ENCODE data around the gene MAGEA3.
"Not testable (repeated sequence)": the region's sequence is repeated elsewhere in the genome, so short reads cannot be mapped to it uniquely, and the experiment has no call there.

MAGEA3 gene

GRCh38 chrX:152713195-152713594 lies 14.6 kb downstream of the MAGEA3 start:
- H3K27me3 Mint-ChIP-seq; ATAC-seq (replicated peaks; ENCODE audit: extremely low read depth, poor library complexity, severe bottlenecking); DNase-seq (ENCODE audit: low spot score in 2 of 2); H3K4me1 Mint-ChIP-seq; H3K9me3 Mint-ChIP-seq; H3K36me3 Mint-ChIP-seq (ENCODE audit: insufficient read depth); H3K4me3 Mint-ChIP-seq; H3K27ac Mint-ChIP-seq (ENCODE audit: low read depth): not testable (repeated sequence)

GRCh38 chrX:152713815-152714787 lies 15.5 kb downstream of the MAGEA3 start, which contains the start of gene MAGEA2B:
Gene MAGEA2B, plus strand, starts transcription at chrX:152714628. Its CDS starts 2,479 bp downstream, at chrX:152717107.
- H3K9me3 Mint-ChIP-seq; H3K36me3 Mint-ChIP-seq (ENCODE audit: insufficient read depth); H3K4me3 Mint-ChIP-seq; H3K4me1 Mint-ChIP-seq; DNase-seq (ENCODE audit: low spot score in 2 of 2); ATAC-seq (replicated peaks; ENCODE audit: extremely low read depth, poor library complexity, severe bottlenecking); H3K27ac Mint-ChIP-seq (ENCODE audit: low read depth); H3K27me3 Mint-ChIP-seq: not testable (repeated sequence)

GRCh38 chrX:152725409-152725808 lies 26.8 kb downstream of the MAGEA3 start:
- Mint-ChIP-seq H3K27me3 (peaks cover 13% of the 10 kb centered on the region), H3K4me3 (no peak overlapping the region), H3K36me3 (ENCODE audit: insufficient read depth) (no peaks in the 10 kb centered on the region), H3K9me3 (no peaks in the 10 kb centered on the region), H3K4me1 (no peaks in the 10 kb centered on the region), H3K27ac (ENCODE audit: low read depth) (no peak overlapping the region)
- ATAC-seq (replicated peaks; ENCODE audit: extremely low read depth, poor library complexity, severe bottlenecking): no peak
- no peak for DNase-seq (ENCODE audit: low spot score in 2 of 2)

GRCh38 chrX:152733261-152733975 lies 34.8 kb downstream of the MAGEA3 start, which contains the start of the genes CSAG1 and MAGEA12:
Gene CSAG1, minus strand, starts transcription at chrX:152733721. Its CDS starts 1,261 bp downstream, at chrX:152732460.
Gene MAGEA12, plus strand, starts transcription at chrX:152733757. Its CDS starts 2,405 bp downstream, at chrX:152736162.
- H3K9me3 Mint-ChIP-seq: no peaks in the 10 kb centered on the region
- no peaks in the 10 kb centered on the region for H3K4me1 Mint-ChIP-seq
- no peaks in the 10 kb centered on the region for H3K27me3 Mint-ChIP-seq
- DNase-seq (ENCODE audit: low spot score in 2 of 2): no peak
- H3K27ac Mint-ChIP-seq (ENCODE audit: low read depth): no peak within 1 kb of the TSS
- H3K36me3 Mint-ChIP-seq (ENCODE audit: insufficient read depth): no peaks in the 10 kb centered on the region
- H3K4me3 Mint-ChIP-seq: no peak within 1 kb of the TSS
- ATAC-seq (replicated peaks; ENCODE audit: extremely low read depth, poor library complexity, severe bottlenecking): no peak

GRCh38 chrX:152734143-152734858 lies 35.7 kb downstream of the MAGEA3 start:
- DNase-seq (ENCODE audit: low spot score in 2 of 2); H3K4me3 Mint-ChIP-seq; H3K36me3 Mint-ChIP-seq (ENCODE audit: insufficient read depth); H3K9me3 Mint-ChIP-seq; H3K27ac Mint-ChIP-seq (ENCODE audit: low read depth); H3K27me3 Mint-ChIP-seq; ATAC-seq (replicated peaks; ENCODE audit: extremely low read depth, poor library complexity, severe bottlenecking); H3K4me1 Mint-ChIP-seq: not testable (repeated sequence)

GRCh38 chrX:152735101-152735500 lies 36.5 kb downstream of the MAGEA3 start:
- no peak for ATAC-seq (replicated peaks; ENCODE audit: extremely low read depth, poor library complexity, severe bottlenecking)
- Mint-ChIP-seq H3K9me3 (no peaks in the 10 kb centered on the region), H3K27ac (ENCODE audit: low read depth) (no peak overlapping the region), H3K4me1 (no peaks in the 10 kb centered on the region), H3K27me3 (no peaks in the 10 kb centered on the region), H3K36me3 (ENCODE audit: insufficient read depth) (no peaks in the 10 kb centered on the region), H3K4me3 (no peak overlapping the region)
- no peak for DNase-seq (ENCODE audit: low spot score in 2 of 2)

- no peak for ATAC-seq (replicated peaks; ENCODE audit: extremely low read depth, poor library complexity, severe bottlenecking)
- Mint-ChIP-seq H3K27ac (ENCODE audit: low read depth) (no peak overlapping the region), H3K36me3 (ENCODE audit: insufficient read depth) (no peaks in the 10 kb centered on the region), H3K9me3 (no peaks in the 10 kb centered on the region), H3K4me3 (no peak overlapping the region), H3K4me1 (no peaks in the 10 kb centered on the region), H3K27me3 (no peaks in the 10 kb centered on the region)
- no peak for DNase-seq (ENCODE audit: low spot score in 2 of 2)
These were observed 37.4 kb downstream of the MAGEA3 start for GRCh38 chrX:152735860-152736511.

- not testable (repeated sequence) for H3K9me3 Mint-ChIP-seq; H3K4me3 Mint-ChIP-seq; H3K36me3 Mint-ChIP-seq (ENCODE audit: insufficient read depth); H3K4me1 Mint-ChIP-seq; DNase-seq (ENCODE audit: low spot score in 2 of 2); H3K27ac Mint-ChIP-seq (ENCODE audit: low read depth); H3K27me3 Mint-ChIP-seq; ATAC-seq (replicated peaks; ENCODE audit: extremely low read depth, poor library complexity, severe bottlenecking)
These were observed 37.9 kb downstream of the MAGEA3 start for GRCh38 chrX:152736528-152736927.

- Mint-ChIP-seq H3K27ac (ENCODE audit: low read depth) (no peak overlapping the region), H3K36me3 (ENCODE audit: insufficient read depth) (no peaks in the 10 kb centered on the region), H3K4me3 (no peak overlapping the region), H3K4me1 (no peaks in the 10 kb centered on the region), H3K27me3 (no peaks in the 10 kb centered on the region), H3K9me3 (no peaks in the 10 kb centered on the region)
- ATAC-seq (replicated peaks; ENCODE audit: extremely low read depth, poor library complexity, severe bottlenecking): no peak
- no peak for DNase-seq (ENCODE audit: low spot score in 2 of 2)
These were observed 40.0 kb downstream of the MAGEA3 start for GRCh38 chrX:152738560-152738959.

Measured in central memory CD8-positive, alpha-beta T cell (primary cell).